Endothelial cell of umbilical vein (primary cell): ENCODE measurements around the gene AJM1. TPM values are rescaled to one million over a fixed set of nuclear protein-coding genes. Genes with fewer than 3 reads are reported as not detected.

Experiments
- BruUV-seq: library from RNA; stranded (reverse); fragments of 400-500 nt; replicated peaks from 2 replicates; lab custom pipeline; 2021; lab: Mats Ljungman, UMichigan
- CTCF ChIA-PET: fragments of 300-600, 350-600 bp; sonication (Branson Sonifier 250); formaldehyde crosslinking; loops from one replicate; lab custom pipeline; 2021; ENCODE audit warnings: antibody characterized with exemption, inconsistent platforms; lab: Charles Lee
- POLR2A ChIA-PET: fragments of 300-600, 350-600 bp; sonication (Branson Sonifier 250); formaldehyde crosslinking; loops from one replicate; lab custom pipeline; 2021; ENCODE audit warnings: antibody characterized with exemption, inconsistent platforms; lab: Charles Lee
- DNase-seq: peaks from one replicate; pipeline ENCODE4 v3.0.0-alpha.2; 2011; ENCODE audit warnings: low read depth, low spot score
- FAIRE-seq: peaks from 2 replicates; lab custom pipeline; 2011; peaks lifted over from hg19 to GRCh38; lab: Jason Lieb, UNC
- H2AFZ ChIP-seq: 2 replicates; pipeline ENCODE4 v1.6.0; 2012; ENCODE audit warnings: low read depth, low read length, control low read depth, inconsistent platforms
- H3K27ac ChIP-seq: 2 replicates; pipeline ENCODE4 v1.5.1; 2011; ENCODE audit warnings: low read depth, mild to moderate bottlenecking, control low read depth, low read length, moderate library complexity; ENCODE audit not compliant: insufficient read depth
- H3K27me3 ChIP-seq, 2 experiments: 2 replicates each; pipeline versions ENCODE4 v1.6.0 to v1.6.1; 2011; ENCODE audit warnings: low read length in 2 of 2, mixed read lengths in 1 of 2; ENCODE audit not compliant: control insufficient read depth in 2 of 2, insufficient read depth in 2 of 2
- H3K36me3 ChIP-seq, 2 experiments: 2 replicates in 1 of 2; 3 replicates in 1 of 2; pipeline ENCODE4 v1.5.1; 2011; ENCODE audit warnings: low read length in 2 of 2, mild to moderate bottlenecking in 1 of 2, moderate library complexity in 1 of 2; ENCODE audit not compliant: control insufficient read depth in 2 of 2, insufficient read depth in 2 of 2; ENCODE audit errors: extremely low read depth in 1 of 2
- H3K4me1 ChIP-seq: 3 replicates; pipeline ENCODE4 v1.5.1; 2011; ENCODE audit warnings: mild to moderate bottlenecking, low read length; ENCODE audit not compliant: control insufficient read depth, insufficient read depth; ENCODE audit errors: extremely low read depth
- H3K4me2 ChIP-seq: 2 replicates; pipeline ENCODE4 v1.6.1; 2011; ENCODE audit warnings: low read length, control low read depth, mixed read lengths; ENCODE audit not compliant: insufficient read depth
- H3K4me3 ChIP-seq, 3 experiments: fragments of 200-600 bp in 1 of 3; sonication (generic), shearing (Covaris generic) in 1 of 3; replicated peaks in 1 of 3; 2 replicates each; pipeline ENCODE4 v1.5.1; 2011 to 2016; ENCODE audit warnings: control low read depth in 3 of 3, low read length in 3 of 3, mild to moderate bottlenecking in 2 of 3, inconsistent platforms in 1 of 3, low read depth in 1 of 3, moderate library complexity in 1 of 3; ENCODE audit not compliant: insufficient read depth in 1 of 3
- H3K79me2 ChIP-seq: 2 replicates; pipeline ENCODE4 v1.6.0; 2012; ENCODE audit warnings: low read length, inconsistent platforms; ENCODE audit not compliant: control insufficient read depth, insufficient read depth
- H3K9ac ChIP-seq: replicated peaks from 2 replicates; pipeline ENCODE3; 2011; ENCODE audit warnings: low read length, control low read depth; ENCODE audit not compliant: insufficient read depth; ENCODE audit errors: extremely low read depth
- H3K9me1 ChIP-seq: replicated peaks from 3 replicates; pipeline ENCODE4 v1.6.0; 2011; ENCODE audit warnings: mild to moderate bottlenecking, low read length; ENCODE audit not compliant: control insufficient read depth, insufficient read depth; ENCODE audit errors: extremely low read depth
- H3K9me3 ChIP-seq: replicated peaks from 2 replicates; pipeline ENCODE4 v1.5.1; 2012; ENCODE audit warnings: low read length, inconsistent platforms; ENCODE audit not compliant: control insufficient read depth, insufficient read depth
- H4K20me1 ChIP-seq: replicated peaks from 2 replicates; pipeline ENCODE3; 2011; ENCODE audit warnings: mild to moderate bottlenecking, low read length; ENCODE audit not compliant: control insufficient read depth, insufficient read depth; ENCODE audit errors: extremely low read depth
- EZH2 ChIP-seq: IDR thresholded peaks from 2 replicates; pipeline ENCODE4 v1.6.1; 2012; ENCODE audit warnings: borderline replicate concordance, low read depth, mild to moderate bottlenecking, moderate library complexity, low read length, inconsistent platforms; ENCODE audit not compliant: severe bottlenecking
- FOS ChIP-seq: IDR thresholded peaks from 2 replicates; pipeline ENCODE4 v1.6.1; 2011; ENCODE audit warnings: mild to moderate bottlenecking, low read length, moderate library complexity, borderline replicate concordance; ENCODE audit not compliant: insufficient read depth
- GATA2 ChIP-seq: IDR thresholded peaks from 2 replicates; pipeline ENCODE4 v1.7.0; 2011; ENCODE audit warnings: low read depth, mild to moderate bottlenecking, moderate library complexity, mixed read lengths, low read length; ENCODE audit not compliant: insufficient read length, insufficient read depth
- JUN ChIP-seq: IDR thresholded peaks from 2 replicates; pipeline ENCODE4 v1.6.1; 2011; ENCODE audit warnings: borderline replicate concordance, low read depth; ENCODE audit not compliant: insufficient read length, insufficient read depth
- MYC ChIP-seq: IDR thresholded peaks from one replicate; pipeline ENCODE4 v1.6.1; 2011; ENCODE audit warnings: mild to moderate bottlenecking, low read depth, low read length
- POLR2A ChIP-seq: IDR thresholded peaks from 2 replicates; pipeline ENCODE4 v1.6.1; 2012; ENCODE audit warnings: low read depth, mild to moderate bottlenecking, control low read depth, low read length
- POLR2AphosphoS5 ChIP-seq: IDR thresholded peaks from 2 replicates; pipeline ENCODE4 v1.6.1; 2012; ENCODE audit warnings: low read depth, mild to moderate bottlenecking, control low read depth, low read length, moderate library complexity; ENCODE audit not compliant: insufficient read depth
- dilution Hi-C: fragments of 300-500 bp; cut with MboI; formaldehyde crosslinking; loops from one replicate; pipeline ENCODE4 v1.15.0; 2019; ENCODE audit warnings: low sequenced_read_pairs; ENCODE audit not compliant: extremely low pct_ligation_motif_present
- intact Hi-C: fragments of 100-400 bp; cut with micrococcal nuclease; formaldehyde crosslinking; loops from one replicate; pipeline ENCODE4 v1.10.0; 2022
- polyA plus RNA-seq, 4 experiments: library from polyadenylated mRNA; depleted of rRNA in 3 of 4; stranded (reverse) in 3 of 4; unstranded in 1 of 4; fragments of >200 nt; gene quantifications; 2 replicates each; pipeline versions ENCODE4 v1.2.1 to v1.2.3, GENCODE V29; 2011 to 2012; ENCODE audit warnings: missing spikeins in 1 of 4
- total RNA-seq: library from RNA; stranded (reverse); gene quantifications from 2 replicates; pipeline ENCODE4 v1.2.3, GENCODE V29; 2021
- TF ChIP-seq, protein P1 (sequence below), 2 donors: IDR thresholded peaks; 1 replicate in 1 of 2; 2 replicates in 1 of 2; pipeline ENCODE4 v1.5.1; 2011; ENCODE audit warnings: low read length in 2 of 2, mild to moderate bottlenecking in 2 of 2, moderate library complexity in 2 of 2, control low read depth in 1 of 2, inconsistent platforms in 1 of 2, low read depth in 1 of 2; ENCODE audit not compliant: insufficient read depth in 1 of 2; ENCODE audit errors: extremely low read depth in 1 of 2
- TF ChIP-seq, protein P2 (sequence below): IDR thresholded peaks from 2 replicates; pipeline ENCODE4 v1.6.1; 2011; ENCODE audit not compliant: insufficient read depth, insufficient read length

Gene AJM1
- total and polyA plus RNA-seq, 2 donors (not counting 3 experiments of a cell fraction or from before 2014, with no cell fraction given), result 0.30 to 1.3 TPM

DNA sequence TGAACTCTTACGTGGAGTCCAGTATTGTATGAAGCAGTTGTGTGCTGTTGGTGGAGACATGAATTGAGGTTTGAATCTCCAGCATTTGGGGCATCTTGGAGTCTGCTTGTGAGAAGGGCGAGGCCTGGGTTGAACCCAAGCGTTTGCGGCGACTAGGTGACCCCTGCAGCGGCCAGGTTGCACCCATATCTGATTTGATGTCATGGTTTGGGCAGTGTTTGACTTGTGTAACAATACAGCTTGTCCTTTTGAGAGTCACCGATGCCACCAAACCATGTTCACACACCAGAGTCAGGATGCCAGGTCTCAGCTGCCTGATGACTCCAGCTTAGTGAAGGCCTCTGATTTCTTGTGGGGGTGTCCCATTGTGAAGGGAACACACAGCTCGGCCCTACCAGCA is 46.2 kb downstream of the AJM1 start:
- no peak overlapping the region for H3K4me3 ChIP-seq
- ChIA-PET POLR2A (interaction anchor here (0.7 kb wide), 1 partner anchor 32 kb away, joined by 7 read pairs; no protein-coding TSS in a partner anchor), CTCF (no interaction called here)
- dilution Hi-C loops, result no loop called here
- peaks cover 60% of the 10 kb centered on the region for H3K79me2 ChIP-seq
- no peaks in the 10 kb centered on the region for H3K9me1 ChIP-seq
- no peaks in the 10 kb centered on the region for H3K9me3 ChIP-seq
- DNase-seq (no peak), FAIRE-seq (no peak)
- TF ChIP-seq JUN (no peak), MYC (no peak)
- H3K4me2 ChIP-seq, result no peak overlapping the region
- peaks cover 9% of the 10 kb centered on the region for H3K4me1 ChIP-seq
- H3K27me3 ChIP-seq, result no peaks in the 10 kb centered on the region
- H2AFZ ChIP-seq, result no peak overlapping the region
- intact Hi-C loops, result loop anchor here (5.0 kb wide), 2 partner anchors 54 to 96 kb away; partner anchors contain the start of genes FBXW5 and TMEM141
- no peak overlapping the region for H3K27ac ChIP-seq
- no peak overlapping the region for H3K9ac ChIP-seq
- BruUV-seq, result TSS peak; percentile 39
- no peaks in the 10 kb centered on the region for H4K20me1 ChIP-seq
- H3K36me3 ChIP-seq, result no peaks in the 10 kb centered on the region

GRCh38 chr9:136889858-136890257 is 47.6 kb downstream of the AJM1 start:
- intact Hi-C loops, result loop anchor here (5.0 kb wide), 2 partner anchors 52 to 98 kb away; partner anchors contain the start of genes FBXW5 and TMEM141
- POLR2A ChIA-PET, result no interaction called here

More at GRCh38 chr9:136889858-136890257, 47.6 kb downstream of the AJM1 start:
- no peaks in the 10 kb centered on the region for H3K9me3 ChIP-seq
- H3K27me3 ChIP-seq, result no peaks in the 10 kb centered on the region
- no peak overlapping the region for H2AFZ ChIP-seq
- no peaks in the 10 kb centered on the region for H3K36me3 ChIP-seq
- no peak overlapping the region for H3K4me3 ChIP-seq
- H3K27ac ChIP-seq, result no peak overlapping the region
- no TSS peak for BruUV-seq
- TF ChIP-seq POLR2A, result no peak
- TF ChIP-seq FOS, result no peak
- no peak for TF ChIP-seq MYC
- TF ChIP-seq EZH2, result no peak
- no peak for TF ChIP-seq JUN
- TF ChIP-seq GATA2, result no peak
- TF ChIP-seq, protein P1, sequence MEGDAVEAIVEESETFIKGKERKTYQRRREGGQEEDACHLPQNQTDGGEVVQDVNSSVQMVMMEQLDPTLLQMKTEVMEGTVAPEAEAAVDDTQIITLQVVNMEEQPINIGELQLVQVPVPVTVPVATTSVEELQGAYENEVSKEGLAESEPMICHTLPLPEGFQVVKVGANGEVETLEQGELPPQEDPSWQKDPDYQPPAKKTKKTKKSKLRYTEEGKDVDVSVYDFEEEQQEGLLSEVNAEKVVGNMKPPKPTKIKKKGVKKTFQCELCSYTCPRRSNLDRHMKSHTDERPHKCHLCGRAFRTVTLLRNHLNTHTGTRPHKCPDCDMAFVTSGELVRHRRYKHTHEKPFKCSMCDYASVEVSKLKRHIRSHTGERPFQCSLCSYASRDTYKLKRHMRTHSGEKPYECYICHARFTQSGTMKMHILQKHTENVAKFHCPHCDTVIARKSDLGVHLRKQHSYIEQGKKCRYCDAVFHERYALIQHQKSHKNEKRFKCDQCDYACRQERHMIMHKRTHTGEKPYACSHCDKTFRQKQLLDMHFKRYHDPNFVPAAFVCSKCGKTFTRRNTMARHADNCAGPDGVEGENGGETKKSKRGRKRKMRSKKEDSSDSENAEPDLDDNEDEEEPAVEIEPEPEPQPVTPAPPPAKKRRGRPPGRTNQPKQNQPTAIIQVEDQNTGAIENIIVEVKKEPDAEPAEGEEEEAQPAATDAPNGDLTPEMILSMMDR (IDR thresholded peaks at IDR 0.05; ENCODE audit: extremely low read depth in 1 of 2, insufficient read depth in 1 of 2, low read depth in 1 of 2, low read length in 2 of 2), result no peak
- no peak for TF ChIP-seq POLR2AphosphoS5
- TF ChIP-seq, protein P2, sequence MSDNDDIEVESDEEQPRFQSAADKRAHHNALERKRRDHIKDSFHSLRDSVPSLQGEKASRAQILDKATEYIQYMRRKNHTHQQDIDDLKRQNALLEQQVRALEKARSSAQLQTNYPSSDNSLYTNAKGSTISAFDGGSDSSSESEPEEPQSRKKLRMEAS, result no peak
- H3K9ac ChIP-seq, result no peak overlapping the region
- peaks cover 9% of the 10 kb centered on the region for H3K4me1 ChIP-seq
- DNase-seq (no peak), FAIRE-seq (no peak)
- H3K9me1 ChIP-seq, result no peaks in the 10 kb centered on the region
- H4K20me1 ChIP-seq, result no peaks in the 10 kb centered on the region
- peaks cover 69% of the 10 kb centered on the region for H3K79me2 ChIP-seq
- dilution Hi-C loops, result no loop called here
- CTCF ChIA-PET, result no interaction called here
- no peak overlapping the region for H3K4me2 ChIP-seq
